B cell (primary cell): Measurements from ENCODE around the gene ARHGAP45.

Source experiments
- EZH2 ChIP-seq: IDR thresholded peaks from 2 replicates; pipeline ENCODE4 v1.6.1; 2012; ENCODE audit warnings: borderline replicate concordance, low read depth, mild to moderate bottlenecking, moderate library complexity, low read length; ENCODE audit not compliant: insufficient read depth, poor library complexity, severe bottlenecking
- TF ChIP-seq, protein P1 (sequence below): fragments of 200-600 bp; IDR thresholded peaks from one replicate; pipeline ENCODE4 v1.8.0; 2022; ENCODE audit warnings: antibody characterized with exemption, mild to moderate bottlenecking

DNA sequence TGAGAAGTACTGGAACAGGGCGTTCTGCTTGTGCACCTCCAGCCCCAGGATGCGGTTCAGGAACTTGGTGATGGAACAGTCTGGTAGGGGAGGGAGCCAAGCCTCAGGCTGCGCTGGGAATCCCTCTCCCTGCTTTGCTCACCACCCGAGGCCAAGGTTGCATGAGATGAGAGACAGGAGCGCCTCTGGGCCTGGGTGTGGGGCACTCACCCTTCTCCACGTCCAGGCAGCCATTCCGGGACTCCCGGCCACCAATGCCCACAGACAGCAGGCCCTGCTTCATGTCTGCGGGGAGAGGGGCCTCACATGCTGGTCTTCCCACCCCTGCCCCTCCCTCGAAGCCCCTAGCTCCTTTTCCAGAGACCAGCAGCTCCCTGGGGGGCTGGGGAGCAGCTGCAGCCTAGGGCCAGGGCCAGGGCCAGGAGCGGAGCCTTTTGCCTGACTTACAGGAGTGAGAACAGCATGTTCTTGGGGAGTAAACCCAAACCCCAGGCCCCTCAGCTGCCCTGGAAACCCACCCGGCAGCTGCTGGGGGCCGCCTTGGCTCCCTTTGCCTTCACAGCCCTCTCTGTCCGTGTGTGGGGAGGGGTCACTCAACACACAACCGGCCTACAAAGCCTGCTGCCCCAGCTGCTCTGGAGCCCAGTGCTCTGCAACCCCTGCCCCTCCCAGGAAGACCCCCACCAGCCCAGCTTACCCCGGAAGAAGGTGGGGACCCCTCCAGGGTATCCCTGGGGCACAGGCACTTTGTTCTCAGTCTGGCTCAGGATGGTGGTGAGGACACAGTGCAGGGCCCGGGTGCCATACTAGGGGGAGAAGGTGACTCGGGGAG, 44.1 kb downstream of the ARHGAP45 start:
- TF ChIP-seq EZH2, result no peak
- TF ChIP-seq, protein P1, sequence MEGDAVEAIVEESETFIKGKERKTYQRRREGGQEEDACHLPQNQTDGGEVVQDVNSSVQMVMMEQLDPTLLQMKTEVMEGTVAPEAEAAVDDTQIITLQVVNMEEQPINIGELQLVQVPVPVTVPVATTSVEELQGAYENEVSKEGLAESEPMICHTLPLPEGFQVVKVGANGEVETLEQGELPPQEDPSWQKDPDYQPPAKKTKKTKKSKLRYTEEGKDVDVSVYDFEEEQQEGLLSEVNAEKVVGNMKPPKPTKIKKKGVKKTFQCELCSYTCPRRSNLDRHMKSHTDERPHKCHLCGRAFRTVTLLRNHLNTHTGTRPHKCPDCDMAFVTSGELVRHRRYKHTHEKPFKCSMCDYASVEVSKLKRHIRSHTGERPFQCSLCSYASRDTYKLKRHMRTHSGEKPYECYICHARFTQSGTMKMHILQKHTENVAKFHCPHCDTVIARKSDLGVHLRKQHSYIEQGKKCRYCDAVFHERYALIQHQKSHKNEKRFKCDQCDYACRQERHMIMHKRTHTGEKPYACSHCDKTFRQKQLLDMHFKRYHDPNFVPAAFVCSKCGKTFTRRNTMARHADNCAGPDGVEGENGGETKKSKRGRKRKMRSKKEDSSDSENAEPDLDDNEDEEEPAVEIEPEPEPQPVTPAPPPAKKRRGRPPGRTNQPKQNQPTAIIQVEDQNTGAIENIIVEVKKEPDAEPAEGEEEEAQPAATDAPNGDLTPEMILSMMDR, result no peak
